Endothelial cell of hepatic sinusoid (primary cell): ENCODE results near the gene USP15.
"Not testable (repeated sequence)": the region's sequence is repeated elsewhere in the genome, so short reads cannot be mapped to it uniquely, and the experiment has no call there.

Experiments
- in situ Hi-C: cut with HindIII; loops from 2 replicates; pipeline ENCODE4 v1.10.0; 2017; ENCODE audit warnings: low sequenced_read_pairs

The USP15 gene

GRCh38 chr12:62317017-62317416, 56.8 kb downstream of the USP15 start:
- in situ Hi-C loops, result no loop called here

- in situ Hi-C loops, result no loop called here
Measured at GRCh38 chr12:62319058-62319457, 58.9 kb downstream of the USP15 start.

DNA sequence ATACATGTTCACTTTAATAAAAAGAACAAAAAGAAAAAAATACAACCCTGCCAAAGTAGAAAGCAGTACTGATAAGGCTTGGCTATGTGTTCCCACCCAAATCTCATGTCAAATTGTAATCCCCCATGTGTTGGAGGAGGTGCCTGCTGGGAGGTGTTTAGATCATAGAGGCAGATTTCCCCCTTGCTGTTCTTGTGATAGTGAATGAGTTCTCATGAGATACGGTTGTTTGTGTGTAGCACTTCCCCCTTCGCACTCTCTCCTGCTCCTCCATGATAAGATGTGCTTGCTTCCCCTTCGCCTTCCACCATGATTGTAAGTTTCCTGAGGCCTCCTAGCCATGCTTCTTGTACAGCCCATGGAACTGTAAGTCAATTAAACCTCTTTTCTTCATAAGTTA, 59.9 kb downstream of the USP15 start:
- in situ Hi-C loops, result no loop called here

GRCh38 chr12:62323386-62323785, 63.2 kb downstream of the USP15 start:
- in situ Hi-C loops, result no loop called here

- in situ Hi-C loops, result no loop called here
Measured at GRCh38 chr12:62328296-62328921, 68.2 kb downstream of the USP15 start.

GRCh38 chr12:62331306-62331705, 71.1 kb downstream of the USP15 start:
- in situ Hi-C loops, result no loop called here

- in situ Hi-C loops, result no loop called here
Measured at GRCh38 chr12:62332598-62332997, 72.4 kb downstream of the USP15 start.

- in situ Hi-C loops, result no loop called here
Measured at GRCh38 chr12:62335057-62335456, 74.9 kb downstream of the USP15 start.

DNA sequence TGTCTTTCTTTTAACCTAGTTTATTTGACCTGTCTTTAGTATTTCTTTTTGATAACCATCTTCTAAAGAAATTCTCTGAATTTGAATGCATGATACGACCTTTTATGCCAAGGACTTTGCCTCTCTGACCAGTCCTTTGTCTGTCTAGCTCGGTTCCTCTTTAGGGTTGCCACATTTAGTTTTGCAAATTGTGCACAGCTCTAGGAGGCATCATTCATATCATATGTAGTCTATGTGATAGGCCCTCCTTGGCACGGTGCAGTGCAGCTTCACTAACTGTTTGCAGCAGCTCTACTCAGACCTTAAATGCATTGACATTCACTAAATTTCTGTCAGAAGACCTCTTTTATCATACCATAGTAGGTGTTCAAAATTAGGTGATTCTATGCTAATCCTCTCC, 75.6 kb downstream of the USP15 start:
- in situ Hi-C loops, result no loop called here

- in situ Hi-C loops, result not testable (repeated sequence)
Measured at GRCh38 chr12:62337643-62338042, 77.4 kb downstream of the USP15 start.

GRCh38 chr12:62342614-62343303, 82.6 kb downstream of the USP15 start:
- in situ Hi-C loops, result not testable (repeated sequence)

DNA sequence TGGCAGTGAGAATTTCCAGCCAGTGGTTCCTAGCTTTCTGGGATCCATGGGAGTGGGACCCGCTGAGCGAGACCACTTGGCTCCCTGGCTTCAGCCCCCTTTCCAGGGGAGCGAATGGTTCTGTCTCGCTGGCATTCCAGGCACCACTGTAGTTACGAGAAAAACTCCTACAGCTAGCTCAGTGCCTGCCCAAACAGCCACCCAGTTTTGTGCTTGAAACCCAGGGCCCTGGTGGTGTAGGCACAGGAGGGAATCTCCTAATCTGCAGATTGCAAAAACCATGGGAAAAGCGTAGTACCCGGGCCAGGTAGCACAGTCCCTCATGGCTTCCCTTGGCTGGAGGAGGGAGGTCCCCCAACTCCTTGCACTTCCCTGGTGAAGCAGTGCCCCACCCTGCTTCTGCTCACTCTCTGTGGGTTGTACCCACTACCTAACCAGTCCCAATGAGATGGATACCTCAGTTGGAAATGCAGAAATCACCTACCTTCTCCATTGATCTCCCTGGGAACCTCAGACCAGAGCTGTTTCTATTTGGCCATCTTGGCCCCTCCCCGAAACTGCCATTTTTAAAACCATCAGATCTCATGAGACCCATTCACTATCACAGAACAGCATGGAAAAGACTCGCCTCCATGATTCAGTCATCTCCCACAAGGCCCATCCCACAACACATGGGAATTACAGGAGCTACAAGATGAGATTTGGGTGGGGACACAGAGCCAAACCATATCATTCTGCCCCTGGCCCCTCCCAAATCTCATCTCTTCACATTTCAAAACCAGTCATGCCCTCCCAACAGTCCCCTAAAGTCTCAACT, 83.3 kb downstream of the USP15 start:
- in situ Hi-C loops, result not testable (repeated sequence)

DNA sequence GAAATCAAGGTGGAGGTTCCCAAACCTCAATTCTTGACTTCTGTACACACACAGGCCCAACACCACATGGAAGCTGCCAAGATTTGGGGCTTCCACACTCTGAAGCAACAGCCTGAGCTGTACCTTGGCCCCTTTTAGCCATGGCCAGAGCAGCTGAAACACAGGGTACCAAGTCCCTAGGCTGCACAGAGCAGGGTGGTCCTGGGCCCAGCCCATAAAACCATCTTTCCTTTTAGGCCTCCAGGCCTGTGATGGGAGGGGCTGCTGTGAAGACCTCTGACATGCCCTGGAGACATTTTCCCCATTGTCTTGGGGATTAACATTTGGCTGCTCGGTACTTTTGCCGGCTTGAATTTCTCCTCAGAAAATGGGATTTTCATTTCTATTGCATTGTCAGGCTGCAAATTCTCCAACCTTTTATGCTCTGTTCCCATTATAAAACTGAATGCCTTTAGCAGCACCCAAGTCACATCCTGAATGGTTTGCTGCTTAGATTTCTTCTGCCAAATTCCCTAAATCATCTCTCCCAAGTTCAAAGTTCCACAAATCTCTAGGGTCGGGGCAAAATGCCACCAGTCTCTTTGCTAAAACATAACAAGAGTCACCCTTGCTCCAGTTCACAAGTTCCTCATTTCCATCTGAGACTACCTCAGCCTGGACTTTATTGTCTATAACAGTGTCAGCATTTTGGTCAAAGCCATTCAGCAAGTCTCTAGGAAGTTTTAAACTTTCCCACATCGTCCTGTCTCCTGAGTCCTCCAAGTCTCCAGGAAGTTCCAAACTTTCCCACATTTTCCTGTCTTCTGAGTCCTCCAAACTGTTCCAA, 84.7 kb downstream of the USP15 start:
- in situ Hi-C loops, result not testable (repeated sequence)

DNA sequence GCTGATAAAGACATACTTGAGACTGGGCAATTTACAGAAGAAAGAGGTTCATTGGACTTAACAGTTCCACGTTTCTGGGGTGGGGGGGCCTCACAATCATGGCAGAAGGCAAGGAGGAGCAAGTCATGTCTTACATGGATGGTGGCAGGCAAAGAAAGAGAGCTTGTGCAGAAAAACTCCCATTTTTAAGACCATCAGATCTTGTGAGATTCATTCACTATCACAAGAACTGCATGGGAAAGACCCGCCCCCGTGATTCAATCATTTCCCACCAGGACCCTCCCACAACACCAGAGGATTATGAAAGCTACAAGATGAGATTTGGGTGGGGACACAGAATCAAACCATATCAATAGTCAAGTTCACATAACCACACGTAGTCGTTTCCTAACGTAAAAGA, 85.5 kb downstream of the USP15 start:
- in situ Hi-C loops, result no loop called here

DNA sequence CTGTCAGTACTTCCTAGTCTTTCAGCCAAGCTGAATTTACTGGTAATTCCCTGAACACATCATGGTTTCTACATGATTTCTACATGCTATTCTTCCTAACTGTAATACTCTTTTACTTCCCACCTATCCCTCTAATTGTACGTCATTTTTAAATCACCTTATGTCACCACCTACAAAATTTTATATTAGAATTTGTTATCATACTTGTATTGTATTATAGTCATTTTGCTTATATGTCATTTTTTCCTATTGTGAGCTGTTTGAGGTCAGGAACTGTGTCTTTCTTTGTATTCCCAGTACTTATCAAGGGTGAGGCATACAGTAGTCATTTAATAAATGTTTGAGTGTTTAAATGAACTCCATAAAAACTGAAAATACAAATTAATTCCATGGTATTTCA, 86.6 kb downstream of the USP15 start:
- in situ Hi-C loops, result no loop called here

DNA sequence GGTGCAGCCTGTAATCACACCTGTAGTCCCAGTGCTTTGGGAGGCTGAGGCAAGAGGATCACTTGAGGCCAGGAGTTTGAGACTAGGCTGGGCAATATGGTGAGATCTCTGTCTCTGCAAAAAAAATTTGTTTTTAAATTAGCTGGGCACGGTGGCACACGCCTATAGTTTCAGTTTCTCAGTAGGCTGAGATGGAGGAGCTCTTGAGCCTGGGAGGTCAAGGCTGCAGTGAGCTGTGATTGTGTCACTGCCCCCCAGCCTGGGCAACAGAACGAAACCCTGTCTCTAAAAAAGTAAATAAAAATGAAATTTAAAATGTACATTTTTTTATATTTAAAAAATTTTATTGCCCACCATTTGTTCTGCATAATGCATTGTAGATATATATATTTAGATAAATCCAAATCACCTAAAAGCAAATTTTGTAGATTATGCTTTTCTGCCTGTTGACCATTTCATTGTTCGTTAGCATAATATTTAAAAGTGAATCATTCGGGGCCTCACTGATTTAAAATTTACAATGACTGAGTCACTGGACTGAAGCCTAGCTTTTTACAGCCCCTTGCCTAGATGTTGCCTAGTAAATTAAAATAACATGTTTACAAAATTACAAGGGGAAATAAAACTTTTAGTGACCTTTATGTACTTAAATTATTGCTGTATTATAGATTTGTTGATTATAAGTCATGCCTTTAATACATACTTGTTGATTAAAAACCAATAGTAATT, 87.9 kb downstream of the USP15 start:
- in situ Hi-C loops, result no loop called here

- in situ Hi-C loops, result no loop called here
Measured at GRCh38 chr12:62350554-62350953, 90.3 kb downstream of the USP15 start.

- in situ Hi-C loops, result no loop called here
Measured at GRCh38 chr12:62351326-62351725, 91.1 kb downstream of the USP15 start.

DNA sequence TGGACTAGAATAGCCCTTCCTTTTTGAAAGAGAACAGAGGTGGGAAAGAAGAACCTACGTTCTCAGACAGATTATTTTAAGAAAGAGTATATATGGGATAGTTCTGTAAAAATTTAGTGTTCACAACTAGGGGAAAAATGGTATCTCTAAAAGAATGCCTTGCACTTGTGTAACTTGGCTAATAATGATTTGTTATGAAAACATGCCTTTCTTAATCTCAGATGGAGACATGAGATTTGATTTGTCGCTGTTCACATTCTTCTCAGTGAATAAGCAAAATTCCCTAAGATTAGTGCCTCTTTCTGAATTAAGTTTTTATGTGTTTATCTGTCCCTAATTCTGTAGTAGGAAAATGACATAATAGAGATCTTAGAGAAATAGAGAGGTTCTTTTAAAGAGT, 100.8 kb downstream of the USP15 start:
- in situ Hi-C loops, result no loop called here

DNA sequence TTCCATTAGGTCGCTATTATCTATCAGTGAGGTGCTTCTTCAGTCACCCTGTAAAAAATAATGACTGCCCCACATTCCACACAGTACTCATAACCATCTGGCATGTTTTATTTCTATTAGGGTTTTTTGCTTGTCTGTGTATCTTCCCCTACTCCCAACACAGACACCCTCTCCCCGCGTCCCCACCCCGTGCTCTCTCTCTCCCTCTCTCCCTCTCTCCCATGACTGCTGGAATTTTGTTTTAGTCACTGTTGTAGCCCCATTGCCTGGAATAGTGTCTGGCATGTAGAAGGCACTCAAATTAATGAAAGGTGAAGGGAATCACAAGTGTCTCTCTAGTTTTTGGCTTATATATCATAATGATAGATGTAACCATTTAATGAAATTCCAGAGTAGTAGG, 103.3 kb downstream of the USP15 start:
- in situ Hi-C loops, result no loop called here
